CD4-positive, alpha-beta T cell treated with Interleukin-15 for 1 hour (primary cell): ENCODE measurements around the gene MCF2L.

ENCODE experiments used
- DNase-seq: peaks from one replicate; pipeline ENCODE4 v3.0.0-alpha.2; 2020

MCF2L gene

DNA sequence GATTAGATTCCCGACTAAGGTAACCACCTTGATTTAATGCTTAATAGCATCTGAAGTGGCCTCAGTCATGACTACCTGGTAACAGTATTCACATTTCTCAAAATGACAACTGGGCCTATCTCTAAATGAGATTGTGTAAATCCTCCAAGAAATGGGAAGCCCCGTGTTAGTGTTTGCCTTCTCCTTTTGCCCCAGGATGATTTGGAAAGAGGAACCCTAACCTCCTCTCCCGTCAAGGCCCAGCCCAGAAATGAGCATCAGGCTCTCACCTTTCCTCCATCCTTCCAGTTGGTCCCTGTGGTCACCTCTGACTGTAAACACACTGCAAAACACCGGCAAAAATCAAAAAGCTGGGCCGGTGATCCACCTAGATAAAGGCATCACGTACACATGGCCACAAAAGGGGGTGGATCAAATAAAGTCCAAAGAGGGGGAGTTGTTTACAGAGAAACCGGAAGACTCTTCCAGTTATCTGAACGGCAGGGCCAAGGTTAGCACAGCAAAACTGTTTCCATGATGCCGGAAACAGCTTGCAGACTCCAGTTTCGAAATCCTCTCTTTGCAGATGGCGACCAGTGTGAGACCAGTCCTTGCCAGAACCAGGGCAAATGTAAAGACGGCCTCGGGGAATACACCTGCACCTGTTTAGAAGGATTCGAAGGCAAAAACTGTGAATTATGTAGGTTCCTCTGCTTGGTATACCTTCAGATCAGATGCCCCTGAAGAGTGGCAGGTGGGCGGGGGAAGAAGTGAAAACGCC is 170.0 kb downstream of the MCF2L start:
- DNase-seq, result no peak

DNA sequence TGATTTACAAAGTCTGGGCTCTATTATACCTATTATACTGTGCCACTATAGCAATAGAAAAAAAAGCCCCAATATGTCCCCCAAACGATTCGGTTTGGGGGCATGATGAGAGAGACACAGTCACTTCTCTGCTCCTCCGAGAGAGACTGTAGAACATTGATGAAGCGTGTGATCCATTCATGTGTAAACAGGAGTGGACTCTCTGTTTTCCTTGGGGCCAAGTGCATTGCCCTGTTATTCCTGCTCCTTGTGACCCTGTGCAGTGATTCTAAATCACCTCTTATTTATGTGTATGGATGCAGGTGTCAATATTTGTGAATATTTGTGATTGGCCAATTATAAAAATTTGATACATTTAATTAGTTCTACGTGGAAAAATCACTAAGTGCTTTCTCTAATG is 170.6 kb downstream of the MCF2L start:
- no peak for DNase-seq

DNA sequence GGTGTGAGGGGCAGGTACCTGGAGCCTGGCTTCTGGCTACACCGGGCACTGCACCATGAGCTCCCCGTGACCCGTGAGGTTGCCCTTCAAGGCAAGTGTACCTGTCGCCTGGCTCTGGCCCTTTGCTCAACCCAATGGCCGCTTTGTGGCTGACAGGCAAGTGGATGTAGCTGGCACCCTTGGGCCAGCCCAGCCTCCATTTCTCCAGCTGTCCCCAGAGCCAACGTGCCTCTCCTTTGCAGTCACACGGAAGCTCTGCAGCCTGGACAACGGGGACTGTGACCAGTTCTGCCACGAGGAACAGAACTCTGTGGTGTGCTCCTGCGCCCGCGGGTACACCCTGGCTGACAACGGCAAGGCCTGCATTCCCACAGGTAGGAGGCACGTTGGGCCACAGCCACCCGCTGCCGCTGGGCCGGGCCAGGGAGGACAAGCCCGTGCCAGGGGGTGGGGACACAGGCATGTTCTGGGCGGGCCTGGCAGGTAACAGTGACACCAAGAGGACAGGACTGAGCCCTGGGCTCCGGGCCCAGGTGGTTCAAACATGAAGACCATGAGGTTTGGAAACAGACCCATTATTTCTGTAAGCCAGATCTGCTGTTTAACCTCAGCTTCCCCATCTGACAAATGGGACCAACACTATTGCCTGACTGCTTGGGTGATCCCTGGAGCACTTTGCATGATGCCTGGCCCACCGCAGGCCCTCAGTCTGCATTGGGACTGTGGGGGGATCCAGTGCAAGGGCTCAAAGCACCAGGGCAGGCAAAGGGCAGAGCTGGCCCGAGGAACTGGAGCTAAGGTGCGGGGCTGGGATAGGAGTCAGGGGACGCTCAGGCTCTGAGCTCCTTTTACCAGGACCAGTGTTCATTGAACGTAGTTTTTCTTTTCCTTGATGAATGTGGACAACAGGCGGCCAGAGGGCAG is 171.9 kb downstream of the MCF2L start:
- no peak for DNase-seq

DNA sequence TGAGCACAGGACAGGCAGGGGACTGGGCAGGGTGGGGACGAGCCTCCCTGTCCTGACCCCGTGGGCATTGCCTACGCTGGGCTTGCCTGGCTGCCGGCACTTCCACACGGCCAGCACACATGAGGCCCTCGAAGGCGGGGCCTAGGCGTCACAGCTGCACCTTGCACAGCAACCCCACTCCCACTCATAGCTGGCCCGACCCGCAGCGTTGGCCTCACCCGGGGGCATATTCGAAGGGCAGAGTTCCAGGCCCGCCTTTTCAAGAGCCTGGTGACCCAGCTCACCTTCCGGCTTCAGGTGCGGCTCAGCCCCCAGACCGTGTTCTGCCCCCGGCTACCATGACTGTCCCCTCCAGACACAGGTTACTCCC is 172.6 kb downstream of the MCF2L start:
- no peak for DNase-seq

DNA sequence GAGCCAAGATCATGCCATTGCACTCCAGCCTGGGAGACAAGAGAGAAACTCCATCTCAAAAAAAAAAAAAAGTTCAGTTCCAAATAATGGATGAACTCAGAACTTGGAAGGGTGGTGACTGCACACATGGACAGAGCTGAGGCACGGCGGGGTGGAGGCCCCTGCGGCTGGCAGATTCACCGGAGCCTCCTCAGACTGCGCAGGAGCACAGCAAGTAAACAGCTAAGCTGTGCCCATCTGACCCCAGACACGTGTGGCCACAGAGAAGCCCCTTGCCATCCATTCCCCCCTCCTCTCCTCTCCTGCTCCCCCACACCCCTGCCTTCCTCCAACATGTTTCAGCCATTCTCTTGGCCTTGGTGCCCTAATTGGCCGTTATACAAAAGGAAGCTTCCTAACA is 173.9 kb downstream of the MCF2L start:
- DNase-seq, result no peak

DNA sequence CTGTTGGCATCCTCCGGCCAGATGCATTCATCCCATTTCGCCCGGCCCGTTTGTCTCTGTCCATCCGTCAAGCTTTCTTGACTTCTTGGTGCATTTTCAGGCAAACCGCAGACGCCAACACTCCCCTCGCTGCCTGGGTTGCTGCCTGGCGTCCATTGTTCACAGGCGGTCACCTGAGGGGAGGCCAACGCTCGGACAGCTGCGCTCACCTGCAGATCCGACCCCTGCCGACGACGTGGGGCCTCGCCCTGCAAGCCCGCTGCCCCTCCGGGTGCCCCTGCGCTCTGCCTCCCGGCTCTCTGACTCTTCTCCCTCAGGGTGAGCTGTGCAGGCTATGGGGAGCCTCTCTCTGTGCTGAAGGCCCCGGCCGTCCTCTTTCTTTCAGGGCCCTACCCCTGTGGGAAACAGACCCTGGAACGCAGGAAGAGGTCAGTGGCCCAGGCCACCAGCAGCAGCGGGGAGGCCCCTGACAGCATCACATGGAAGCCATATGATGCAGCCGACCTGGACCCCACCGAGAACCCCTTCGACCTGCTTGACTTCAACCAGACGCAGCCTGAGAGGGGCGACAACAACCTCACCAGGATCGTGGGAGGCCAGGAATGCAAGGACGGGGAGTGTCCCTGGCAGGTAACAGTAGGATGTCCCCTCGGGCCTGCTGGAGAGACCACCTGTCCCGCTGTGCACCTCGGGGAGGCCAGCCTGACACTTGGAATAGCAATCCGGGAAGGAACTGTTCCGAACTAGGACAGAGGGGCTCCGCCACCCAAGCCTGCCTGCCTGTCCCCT is 174.6 kb downstream of the MCF2L start:
- no peak for DNase-seq

DNA sequence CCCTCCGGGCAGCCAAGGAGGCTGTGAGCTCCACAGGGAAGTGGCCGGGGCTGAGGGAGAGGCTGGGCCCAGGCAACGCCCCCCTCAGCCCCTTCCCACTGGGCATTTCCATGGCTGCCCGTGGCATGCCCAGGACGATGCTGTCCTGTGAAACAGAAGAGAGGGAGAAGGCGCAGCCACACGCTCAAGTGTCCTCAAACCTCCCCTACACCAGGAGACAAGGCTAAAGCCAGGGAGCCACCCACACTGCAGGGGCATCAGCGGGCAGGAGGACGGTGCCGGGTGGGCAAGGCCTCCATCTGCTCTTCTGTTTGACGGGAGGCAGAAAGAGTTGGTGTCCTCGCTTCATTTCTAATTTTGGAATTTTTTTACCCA is 175.2 kb downstream of the MCF2L start:
- no peak for DNase-seq

DNA sequence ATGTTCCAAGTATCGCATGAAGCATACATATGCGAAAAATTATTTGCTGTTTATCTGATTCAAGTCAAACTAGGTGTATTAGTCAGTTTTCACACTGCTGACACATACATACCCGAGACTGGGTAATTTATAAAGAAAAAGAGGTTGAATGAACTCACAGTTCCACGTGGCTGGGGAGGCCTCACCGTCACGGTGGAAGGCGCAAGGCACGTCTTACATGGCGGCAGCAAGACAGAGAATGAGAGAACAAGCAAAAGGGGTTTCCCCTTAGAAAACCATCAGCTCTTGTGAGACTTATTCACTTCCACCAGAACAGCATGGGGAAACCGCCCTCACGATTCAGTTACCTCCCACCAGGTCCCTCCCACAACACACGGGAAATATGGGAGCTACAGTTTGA is 176.5 kb downstream of the MCF2L start:
- no peak for DNase-seq

DNA sequence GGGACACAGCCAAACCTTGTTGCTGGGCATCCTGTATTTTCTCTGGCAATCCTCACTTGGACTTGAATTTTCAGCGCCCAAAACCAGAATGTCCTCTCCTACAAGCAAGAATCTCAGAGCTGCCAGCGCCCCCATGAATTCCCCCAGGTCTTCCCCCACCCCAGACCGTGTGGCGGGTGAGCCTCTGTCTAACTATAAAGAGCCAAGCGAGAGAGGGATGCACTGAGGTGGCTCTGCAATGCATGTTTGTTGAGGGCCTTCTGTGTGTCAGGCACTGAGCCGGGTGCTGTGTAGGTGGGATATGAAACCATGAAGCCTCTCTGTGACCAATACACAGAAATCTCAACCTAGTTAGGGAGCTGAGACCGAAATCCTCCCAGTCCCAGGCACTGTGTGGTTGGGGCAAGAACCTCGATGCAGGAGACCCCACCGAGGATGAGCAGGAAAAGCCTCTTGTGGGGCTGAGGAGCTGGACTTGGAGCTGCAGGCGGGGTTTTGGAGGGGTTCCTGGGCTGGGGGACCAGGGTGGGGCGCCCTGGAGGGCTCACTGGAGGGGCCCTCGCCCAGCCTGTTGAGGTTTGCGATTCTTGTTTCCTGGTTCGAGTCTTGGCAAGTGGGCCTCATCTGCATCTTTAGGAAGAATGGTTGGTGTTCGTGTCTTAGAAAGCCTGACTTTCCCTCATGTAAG is 177.0 kb downstream of the MCF2L start:
- no peak for DNase-seq

DNA sequence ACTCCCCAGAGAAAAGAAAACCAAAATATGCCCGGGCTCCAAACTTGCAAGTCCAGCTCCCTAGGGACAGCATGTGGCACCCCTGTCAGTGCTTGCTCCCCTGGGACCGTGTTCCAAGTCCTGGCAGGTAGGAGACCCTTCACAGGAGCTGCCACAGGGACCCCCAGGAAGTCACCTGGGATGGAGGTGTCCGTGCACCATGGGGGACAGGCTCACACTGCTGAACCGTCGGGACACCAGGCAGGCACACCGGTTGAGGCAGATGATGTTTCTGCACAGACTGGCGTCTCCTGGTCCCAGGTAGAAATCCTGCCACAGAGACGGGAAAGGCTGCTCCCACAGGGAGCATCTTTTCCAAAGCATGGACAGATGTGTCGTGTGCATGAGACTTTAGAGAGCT is 177.7 kb downstream of the MCF2L start:
- DNase-seq, result no peak

DNA sequence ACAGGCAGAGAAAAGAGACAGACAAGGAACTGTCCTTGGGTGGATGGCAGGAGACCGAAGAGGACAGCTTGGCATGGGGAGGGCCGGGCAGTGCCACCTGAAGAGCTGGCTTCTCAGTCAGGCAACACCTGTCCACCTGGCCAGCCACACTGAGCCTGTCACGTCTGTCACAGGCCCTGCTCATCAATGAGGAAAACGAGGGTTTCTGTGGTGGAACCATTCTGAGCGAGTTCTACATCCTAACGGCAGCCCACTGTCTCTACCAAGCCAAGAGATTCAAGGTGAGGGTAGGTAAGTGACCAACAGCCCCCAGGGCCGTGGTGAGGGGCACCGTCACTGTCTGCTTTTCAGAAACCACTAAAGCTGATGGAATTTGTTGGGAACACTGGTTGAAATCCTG is 178.2 kb downstream of the MCF2L start:
- DNase-seq, result no peak

DNA sequence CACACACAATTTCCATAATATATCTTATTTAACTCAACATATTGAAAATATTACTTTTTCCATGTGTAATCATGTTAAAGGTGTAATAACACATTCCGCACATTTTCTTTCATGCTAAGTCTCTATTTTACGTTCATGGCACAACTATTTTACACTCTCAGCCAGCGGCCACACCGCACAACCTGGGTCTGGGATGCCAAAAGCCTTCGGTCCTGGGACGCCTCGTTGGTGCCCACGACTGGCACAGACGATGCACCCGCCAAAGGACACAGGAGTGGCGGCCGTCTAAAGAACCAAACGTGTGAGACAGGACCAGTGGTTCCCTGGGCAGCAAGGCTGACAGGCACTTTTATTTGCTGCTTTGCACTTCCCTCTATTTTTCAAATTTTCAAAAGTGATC is 179.4 kb downstream of the MCF2L start:
- DNase-seq, result no peak

DNA sequence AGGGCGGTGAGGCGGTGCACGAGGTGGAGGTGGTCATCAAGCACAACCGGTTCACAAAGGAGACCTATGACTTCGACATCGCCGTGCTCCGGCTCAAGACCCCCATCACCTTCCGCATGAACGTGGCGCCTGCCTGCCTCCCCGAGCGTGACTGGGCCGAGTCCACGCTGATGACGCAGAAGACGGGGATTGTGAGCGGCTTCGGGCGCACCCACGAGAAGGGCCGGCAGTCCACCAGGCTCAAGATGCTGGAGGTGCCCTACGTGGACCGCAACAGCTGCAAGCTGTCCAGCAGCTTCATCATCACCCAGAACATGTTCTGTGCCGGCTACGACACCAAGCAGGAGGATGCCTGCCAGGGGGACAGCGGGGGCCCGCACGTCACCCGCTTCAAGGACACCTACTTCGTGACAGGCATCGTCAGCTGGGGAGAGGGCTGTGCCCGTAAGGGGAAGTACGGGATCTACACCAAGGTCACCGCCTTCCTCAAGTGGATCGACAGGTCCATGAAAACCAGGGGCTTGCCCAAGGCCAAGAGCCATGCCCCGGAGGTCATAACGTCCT is 180.0 kb downstream of the MCF2L start:
- no peak for DNase-seq
